Esophagus squamous epithelium (tissue), 5 donors: ENCODE measurements around the gene SMYD3. TPM values are rescaled to one million over a fixed set of nuclear protein-coding genes. Genes with fewer than 3 reads are reported as not detected.

Experiments used
- DNase-seq: peaks from one replicate; lab custom pipeline; 2025; lab: John Stamatoyannopoulos, UW
- H3K27ac ChIP-seq, 4 donors: fragments of 200-600 bp; sonication (generic); one replicate each; pipeline ENCODE4 v1.5.1; 2016 to 2019; ENCODE audit warnings: mild to moderate bottlenecking in 1 of 4
- H3K27me3 ChIP-seq, 4 donors: fragments of 200-600 bp; sonication (generic); 1 replicate in 3 of 4; 2 replicates in 1 of 4; pipeline versions ENCODE4 v1.5.1 to v1.6.0; 2017 to 2021; ENCODE audit warnings: antibody characterized with exemption in 1 of 4
- H3K36me3 ChIP-seq, 3 donors: fragments of 200-600 bp; sonication (generic); one replicate each; pipeline ENCODE4 v1.5.1; 2016 to 2019
- H3K4me1 ChIP-seq, 3 donors: fragments of 200-600 bp; sonication (generic); one replicate each; pipeline ENCODE4 v1.5.1; 2017 to 2019
- H3K4me3 ChIP-seq, 4 donors: fragments of 200-600 bp; sonication (generic); 1 replicate in 3 of 4; 2 replicates in 1 of 4; pipeline ENCODE4 v1.5.1; 2016 to 2019; ENCODE audit warnings: mild to moderate bottlenecking in 2 of 4, moderate library complexity in 1 of 4
- H3K9me3 ChIP-seq, 3 donors: fragments of 200-600 bp; sonication (generic); one replicate each; pipeline ENCODE4 v1.5.1; 2016 to 2019
- POLR2A ChIP-seq, 4 donors: fragments of 450-650 bp; IDR thresholded peaks; one replicate each; pipeline ENCODE4 v1.6.1; 2017; ENCODE audit warnings: antibody characterized with exemption in 4 of 4, mild to moderate bottlenecking in 4 of 4, moderate library complexity in 3 of 4
- WGBS, 2 donors: methylation state at CpG; one replicate each; pipeline ENCODE4 v1.1.5; 2018; 5-methylcytosine and 5-hydroxymethylcytosine counted together
- intact Hi-C: fragments of 100-400 bp; cut with DNase I; formaldehyde crosslinking; loops from one replicate; pipeline ENCODE4 v1.15.0; 2022
- total RNA-seq, 4 donors: library from RNA; depleted of rRNA; stranded (reverse); fragments of >200 nt; gene quantifications; one replicate each; pipeline ENCODE4 v1.1.0, GENCODE V29; 2016
- TF ChIP-seq, protein P1 (sequence below), 6 experiments: fragments of 450-650 bp in 4 of 6; fragments of 200-600 bp in 2 of 6; sonication (generic) in 2 of 6; IDR thresholded peaks; one replicate each; pipeline ENCODE4 v1.5.1; 2016 to 2019; ENCODE audit warnings: antibody characterized with exemption in 6 of 6, mild to moderate bottlenecking in 4 of 6, moderate library complexity in 4 of 6
- donor health status: DM: yes; HTN: yes; CAD: no.

Gene SMYD3
- total RNA-seq, 4 donors from 2014 or later = 8.4 to 15.8 (median 11.5) TPM

GRCh38 chr1:246448373-246448772 lies 58.7 kb downstream of the SMYD3 start:
- WGBS, 2 donors = 56 to 73% methylated on average over 3 of the region's 3 CpGs
- no peaks in the 10 kb centered on the region for H3K27me3 ChIP-seq
- no peaks in the 10 kb centered on the region for H3K36me3 ChIP-seq
- TF ChIP-seq, protein P1, sequence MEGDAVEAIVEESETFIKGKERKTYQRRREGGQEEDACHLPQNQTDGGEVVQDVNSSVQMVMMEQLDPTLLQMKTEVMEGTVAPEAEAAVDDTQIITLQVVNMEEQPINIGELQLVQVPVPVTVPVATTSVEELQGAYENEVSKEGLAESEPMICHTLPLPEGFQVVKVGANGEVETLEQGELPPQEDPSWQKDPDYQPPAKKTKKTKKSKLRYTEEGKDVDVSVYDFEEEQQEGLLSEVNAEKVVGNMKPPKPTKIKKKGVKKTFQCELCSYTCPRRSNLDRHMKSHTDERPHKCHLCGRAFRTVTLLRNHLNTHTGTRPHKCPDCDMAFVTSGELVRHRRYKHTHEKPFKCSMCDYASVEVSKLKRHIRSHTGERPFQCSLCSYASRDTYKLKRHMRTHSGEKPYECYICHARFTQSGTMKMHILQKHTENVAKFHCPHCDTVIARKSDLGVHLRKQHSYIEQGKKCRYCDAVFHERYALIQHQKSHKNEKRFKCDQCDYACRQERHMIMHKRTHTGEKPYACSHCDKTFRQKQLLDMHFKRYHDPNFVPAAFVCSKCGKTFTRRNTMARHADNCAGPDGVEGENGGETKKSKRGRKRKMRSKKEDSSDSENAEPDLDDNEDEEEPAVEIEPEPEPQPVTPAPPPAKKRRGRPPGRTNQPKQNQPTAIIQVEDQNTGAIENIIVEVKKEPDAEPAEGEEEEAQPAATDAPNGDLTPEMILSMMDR (IDR thresholded peaks at IDR 0.05) = no peak
- TF ChIP-seq POLR2A (IDR thresholded peaks at IDR 0.05) = no peak
- no peak for DNase-seq
- H3K4me1 ChIP-seq = peaks cover 0 to 29% (median 0%) of the 10 kb centered on the region in 3 donors
- H3K27ac ChIP-seq = no peak overlapping the region
- H3K9me3 ChIP-seq = no peaks in the 10 kb centered on the region
- intact Hi-C loops = no loop called here
- no peak overlapping the region for H3K4me3 ChIP-seq

DNA sequence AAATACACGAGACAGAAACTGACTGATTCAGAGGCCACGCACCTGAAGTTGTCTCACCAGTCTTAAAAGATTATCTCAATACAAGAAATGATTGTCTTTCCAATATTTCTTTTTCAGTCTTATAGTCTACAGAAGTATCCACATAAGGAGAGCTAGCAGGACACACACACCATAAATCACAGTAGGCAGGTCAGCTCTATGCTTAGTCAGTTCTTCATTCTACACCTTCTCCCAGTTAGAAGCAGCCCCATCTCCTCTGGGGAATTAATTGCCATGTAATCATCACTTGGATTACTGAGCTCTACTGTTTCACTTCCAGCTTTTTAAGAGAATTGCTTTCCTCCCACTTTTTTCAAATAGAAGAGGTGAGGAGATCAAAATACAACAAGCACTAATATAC lies 59.6 kb downstream of the SMYD3 start:
- H3K9me3 ChIP-seq = no peaks in the 10 kb centered on the region
- DNase-seq = no peak
- peaks cover 0 to 29% (median 0%) of the 10 kb centered on the region in 3 donors for H3K4me1 ChIP-seq
- no peaks in the 10 kb centered on the region for H3K36me3 ChIP-seq
- intact Hi-C loops = no loop called here
- no peak overlapping the region for H3K4me3 ChIP-seq
- no peak overlapping the region for H3K27ac ChIP-seq
- TF ChIP-seq POLR2A (IDR thresholded peaks at IDR 0.05) = no peak
- TF ChIP-seq, protein P1 (IDR thresholded peaks at IDR 0.05) = no peak
- WGBS, 2 donors = 50 to 61% methylated on average over 2 of the region's 2 CpGs
- no peaks in the 10 kb centered on the region for H3K27me3 ChIP-seq

- DNase-seq = no peak
- intact Hi-C loops = no loop called here
- Histone ChIP-seq H3K36me3 (no peaks in the 10 kb centered on the region), H3K4me1 (peaks cover 0 to 29% (median 0%) of the 10 kb centered on the region in 3 donors), H3K9me3 (no peaks in the 10 kb centered on the region), H3K27me3 (no peaks in the 10 kb centered on the region), H3K4me3 (no peak overlapping the region), H3K27ac (no peak overlapping the region)
- TF ChIP-seq, protein P1 (IDR thresholded peaks at IDR 0.05) = no peak
- TF ChIP-seq POLR2A (IDR thresholded peaks at IDR 0.05) = no peak
- WGBS, 2 donors = 69 to 77% methylated on average over 3 of the region's 3 CpGs
Observed at GRCh38 chr1:246445503-246445902, 61.6 kb downstream of the SMYD3 start.

- no peak for DNase-seq
- Histone ChIP-seq H3K9me3 (no peaks in the 10 kb centered on the region), H3K27ac (no peak overlapping the region), H3K27me3 (no peaks in the 10 kb centered on the region), H3K4me1 (peaks cover 0 to 29% (median 0%) of the 10 kb centered on the region in 3 donors), H3K4me3 (no peak overlapping the region), H3K36me3 (no peaks in the 10 kb centered on the region)
- WGBS, 2 donors = 77 to 78% methylated on average over 3 of the region's 3 CpGs
- intact Hi-C loops = no loop called here
- TF ChIP-seq POLR2A (IDR thresholded peaks at IDR 0.05) = no peak
- TF ChIP-seq, protein P1 (IDR thresholded peaks at IDR 0.05) = no peak
Observed at GRCh38 chr1:246444617-246445016, 62.5 kb downstream of the SMYD3 start.

DNA sequence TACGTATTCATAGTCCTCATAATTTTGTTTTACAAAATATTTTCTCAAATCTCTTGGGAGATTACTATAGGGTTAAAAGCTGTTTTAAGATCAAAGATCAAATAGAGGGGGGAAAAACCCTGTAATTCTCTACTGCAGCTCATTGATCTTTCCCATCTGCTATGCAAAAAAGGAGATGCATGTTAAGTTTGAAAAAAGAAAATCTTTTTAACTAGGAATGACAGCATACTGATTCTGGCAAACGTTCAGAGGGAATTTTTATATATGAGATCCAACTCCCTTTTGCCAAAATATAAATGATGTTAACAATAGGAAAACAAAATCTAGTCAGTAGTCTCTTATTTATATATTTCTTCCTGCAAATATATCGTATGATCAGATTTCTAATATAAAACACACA lies 69.1 kb downstream of the SMYD3 start:
- Histone ChIP-seq H3K4me1 (no peaks in the 10 kb centered on the region), H3K27me3 (no peaks in the 10 kb centered on the region), H3K27ac (no peak overlapping the region), H3K9me3 (no peaks in the 10 kb centered on the region), H3K4me3 (no peak overlapping the region), H3K36me3 (no peaks in the 10 kb centered on the region)
- DNase-seq = no peak
- intact Hi-C loops = no loop called here
- TF ChIP-seq, protein P1 (IDR thresholded peaks at IDR 0.05) = no peak
- TF ChIP-seq POLR2A (IDR thresholded peaks at IDR 0.05) = no peak
- 55% methylated on average over 3 of the region's 3 CpGs for WGBS, 2 donors
